NCI-H460 (cell line): ENCODE data around the gene FARSB. TPM values are rescaled to one million over a fixed set of nuclear protein-coding genes. Genes with fewer than 3 reads are reported as not detected.

Experiments
- DNase-seq: peaks from one replicate; pipeline ENCODE4 v3.0.0-alpha.2; 2016; ENCODE audit warnings: low read depth; ENCODE audit errors: extremely low read depth
- total RNA-seq: library from RNA; depleted of rRNA; stranded (reverse); fragments of >200 nt; shearing (Covaris generic); gene quantifications from 2 replicates; pipeline ENCODE4 v1.2.3, GENCODE V29; 2014

FARSB gene
- total RNA-seq, 1 experiment from 2014 or later: 103 TPM

DNA sequence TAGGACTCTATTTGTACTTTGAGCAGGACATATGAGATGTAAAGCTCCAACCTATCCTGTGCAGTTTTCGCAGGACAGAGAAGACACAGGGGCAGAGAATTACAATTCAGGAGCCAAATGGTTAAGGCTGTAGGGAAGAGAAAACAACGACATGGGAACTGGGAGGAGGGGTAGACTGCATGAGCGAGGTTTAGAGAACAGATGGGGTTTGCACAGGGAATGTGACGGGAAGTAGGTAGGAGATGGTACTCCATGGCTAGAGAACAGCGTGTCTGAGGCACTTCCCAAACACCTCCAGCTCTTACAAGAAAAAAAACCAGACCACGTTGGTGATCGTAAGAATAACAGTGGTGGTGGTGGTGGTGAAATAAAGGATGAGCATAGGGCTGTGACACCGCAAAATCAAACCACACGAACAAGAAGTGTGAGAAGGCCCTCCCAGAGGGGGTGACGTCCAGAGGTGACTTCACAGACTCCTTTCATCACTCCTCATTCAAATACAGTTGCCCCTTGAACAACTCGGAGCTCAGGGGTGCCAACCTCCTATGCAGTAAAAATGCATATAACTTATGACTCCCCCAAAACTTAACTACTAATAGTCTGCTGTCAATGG is 92.7 kb downstream of the FARSB start:
- DNase-seq: no peak

DNA sequence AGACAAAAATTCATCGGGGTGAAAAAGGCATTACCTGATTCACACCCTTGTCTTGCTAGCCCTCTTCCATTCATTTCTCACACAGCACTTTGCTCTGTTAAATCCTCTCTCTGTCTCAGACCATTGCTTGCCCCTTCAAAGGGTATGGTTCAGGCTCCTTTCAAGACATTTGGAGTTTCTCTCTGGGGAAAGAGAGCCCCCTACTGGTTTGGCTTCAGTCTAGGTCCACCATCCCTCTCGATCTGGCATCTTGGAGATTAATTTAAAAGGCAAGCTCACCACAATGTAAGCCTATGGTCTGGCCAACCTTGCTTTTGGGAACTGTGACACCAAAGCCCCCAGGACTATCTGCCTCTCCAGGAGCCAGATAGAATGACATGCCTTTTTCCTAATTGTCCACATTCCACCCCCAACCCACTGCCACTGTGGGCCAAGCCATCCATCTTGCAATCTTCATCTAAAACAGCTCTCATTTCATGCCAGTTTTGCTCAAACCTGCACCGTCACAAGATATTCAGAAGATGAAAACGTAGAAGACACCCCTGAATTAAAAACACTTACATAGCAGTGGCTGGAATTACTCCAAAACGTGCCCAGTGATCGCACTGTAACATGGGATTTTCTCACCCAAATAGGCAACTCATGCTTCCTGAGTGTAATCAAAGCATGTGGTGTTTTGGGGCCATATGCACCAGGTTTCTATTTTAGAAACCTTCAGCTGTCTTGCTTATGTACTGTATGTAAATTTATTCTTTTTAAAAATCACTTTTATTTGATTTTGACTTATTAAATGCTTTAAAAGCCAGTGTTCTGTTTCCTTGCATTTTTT is 93.9 kb downstream of the FARSB start:
- DNase-seq: peak; percentile 59

DNA sequence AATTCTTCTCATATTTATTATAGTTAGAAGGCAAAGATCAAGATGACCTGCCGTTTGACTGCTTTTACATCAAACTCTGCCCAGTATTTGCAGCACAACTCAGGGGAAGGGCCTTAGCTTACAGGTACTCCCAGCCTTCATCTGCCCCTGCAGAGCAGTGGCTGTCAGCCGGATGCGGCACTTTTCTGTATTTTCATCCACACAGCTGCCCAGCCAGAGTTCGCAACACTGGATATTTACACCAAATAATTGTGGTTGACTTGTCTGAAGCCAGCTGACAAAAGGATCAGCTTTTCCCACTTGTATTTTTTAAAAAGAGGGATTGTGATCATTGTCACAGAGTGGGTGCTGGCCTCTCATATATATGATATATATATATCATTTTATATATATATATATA is 94.7 kb downstream of the FARSB start:
- no peak for DNase-seq

DNA sequence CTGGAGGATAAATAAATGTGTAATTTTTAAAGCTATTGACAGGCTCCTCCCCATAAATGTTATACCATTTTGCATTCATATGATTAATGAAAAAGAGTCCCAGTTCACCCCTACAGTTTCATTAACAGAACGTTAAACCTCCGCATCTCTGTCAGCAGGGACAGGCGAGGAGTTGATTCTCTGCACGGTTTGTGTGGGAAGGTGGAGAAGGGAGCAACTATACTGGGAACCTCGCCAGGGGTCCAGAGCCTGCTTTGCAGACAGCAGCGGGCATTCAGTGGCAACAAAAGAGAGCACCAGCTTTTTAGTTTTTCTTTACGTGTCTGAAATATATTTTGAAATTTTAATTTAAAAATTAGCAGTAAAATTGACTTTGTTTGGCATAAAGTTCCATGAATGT is 101.4 kb downstream of the FARSB start:
- no peak for DNase-seq

DNA sequence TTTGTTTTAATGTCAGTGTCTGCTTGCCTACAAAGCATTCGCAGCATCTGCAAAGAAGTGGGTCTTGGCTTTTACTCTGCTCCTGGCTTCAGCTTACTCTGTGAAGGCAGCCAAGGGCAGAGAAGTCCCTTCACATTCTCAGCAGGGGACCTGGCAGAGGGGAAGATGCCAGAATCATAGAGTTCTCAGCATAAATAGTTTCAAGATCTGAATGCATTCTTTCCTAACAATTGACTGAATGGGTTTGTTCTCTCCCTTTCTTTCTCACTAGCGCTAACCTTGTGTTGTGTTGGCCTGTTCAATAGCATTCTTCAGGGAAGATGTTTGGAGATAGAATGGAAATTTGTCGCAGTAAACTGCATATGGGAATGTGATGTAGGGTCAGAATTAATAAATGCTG is 106.9 kb downstream of the FARSB start:
- DNase-seq: no peak

DNA sequence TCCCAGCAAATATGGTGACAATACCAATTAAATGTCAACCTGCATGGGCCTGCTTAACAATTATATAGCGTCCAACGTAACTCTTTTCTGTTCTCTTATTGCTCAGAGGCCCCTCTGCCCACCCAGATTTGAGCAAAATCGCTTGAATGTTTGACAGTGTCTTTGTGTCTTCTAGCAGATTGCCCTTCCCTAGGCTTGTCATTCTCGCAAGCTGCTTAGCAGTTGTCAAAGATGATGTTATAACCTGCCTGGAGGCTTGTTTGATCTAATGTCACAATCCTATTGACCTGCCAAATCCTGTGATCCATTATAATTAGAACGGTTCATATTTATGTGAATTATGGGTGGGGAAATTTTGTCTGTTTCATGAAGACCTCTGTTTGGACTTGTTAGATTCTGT is 108.8 kb downstream of the FARSB start:
- DNase-seq: no peak

DNA sequence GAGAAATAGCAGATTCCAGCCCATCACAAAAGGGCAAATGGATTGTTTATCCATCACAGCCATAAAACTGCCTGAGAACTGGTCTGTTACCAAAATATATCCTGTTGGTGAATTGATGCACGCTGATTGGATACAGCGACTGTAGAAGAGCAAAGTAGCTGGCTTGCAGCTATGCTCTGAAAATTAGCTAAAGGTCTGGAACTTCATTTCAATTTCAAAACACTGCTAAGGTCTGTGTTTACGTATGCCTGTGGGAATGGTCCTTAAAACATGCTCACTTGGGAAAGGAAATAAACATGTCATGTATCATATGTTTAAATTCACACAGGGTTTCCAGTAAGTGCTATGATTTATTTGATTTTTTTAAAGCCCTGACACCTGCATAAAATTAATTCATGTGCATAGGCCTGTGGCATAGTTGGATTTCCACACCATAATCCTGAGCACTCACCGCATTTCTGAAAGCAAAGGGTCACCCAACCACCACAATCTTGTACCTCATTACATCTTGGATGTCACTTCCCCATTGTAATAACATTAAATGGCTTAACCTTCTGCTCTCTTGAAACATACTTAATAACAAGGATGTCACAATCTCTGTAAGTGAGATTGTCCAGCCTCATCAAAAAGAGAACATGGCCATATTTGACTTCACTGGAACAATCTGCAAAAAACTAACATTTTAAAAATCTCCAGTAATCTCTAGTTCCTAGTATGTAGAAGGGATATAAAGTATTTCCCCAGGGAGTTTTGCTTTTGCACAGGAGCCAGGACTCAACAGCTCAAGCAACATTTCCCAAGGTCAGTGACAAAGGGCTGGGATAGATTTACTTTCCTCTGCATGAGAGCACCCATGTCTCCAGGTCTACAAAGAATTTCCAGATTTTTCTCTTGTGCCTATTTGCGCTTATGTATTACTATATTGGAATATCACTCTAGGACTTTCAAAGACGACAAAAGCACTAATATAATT is 109.8 kb downstream of the FARSB start:
- DNase-seq: no peak

DNA sequence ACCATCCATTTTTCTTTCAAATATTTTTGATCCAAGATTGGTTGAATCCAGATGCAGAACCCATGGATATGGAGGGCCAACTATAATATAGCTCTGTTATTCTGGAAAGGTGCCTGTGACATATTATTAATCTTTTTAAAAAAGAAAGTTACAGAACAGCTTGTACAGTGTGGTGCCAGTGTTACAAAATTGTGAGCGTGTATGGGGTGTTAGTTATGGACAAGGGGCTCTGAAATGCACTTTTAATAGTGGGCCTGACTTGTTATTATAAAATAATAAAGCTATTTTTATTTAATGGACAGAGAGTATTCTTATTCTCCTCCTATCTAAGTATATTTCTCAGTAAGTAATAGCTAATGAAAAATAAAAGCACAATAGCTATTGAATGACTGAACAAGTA is 111.2 kb downstream of the FARSB start:
- no peak for DNase-seq

DNA sequence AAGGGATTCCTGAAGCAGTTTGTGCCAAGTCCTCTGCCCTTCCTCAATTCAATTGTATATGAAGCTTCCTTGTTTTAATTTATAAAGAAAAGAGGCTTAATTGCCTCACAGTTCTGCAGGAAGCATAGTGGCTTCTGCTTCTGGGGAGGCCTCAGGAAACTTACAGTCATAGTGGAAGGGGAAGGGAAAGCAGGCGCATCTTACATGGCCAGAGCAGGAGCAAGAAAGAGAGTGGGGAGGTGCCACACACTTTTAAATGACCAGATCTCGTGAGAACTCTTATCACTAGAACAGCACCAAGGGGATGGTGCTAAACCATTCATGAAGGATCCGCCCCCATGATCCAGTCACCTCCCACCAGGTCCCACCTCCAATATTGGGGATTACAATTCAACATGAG is 117.4 kb downstream of the FARSB start:
- no peak for DNase-seq

DNA sequence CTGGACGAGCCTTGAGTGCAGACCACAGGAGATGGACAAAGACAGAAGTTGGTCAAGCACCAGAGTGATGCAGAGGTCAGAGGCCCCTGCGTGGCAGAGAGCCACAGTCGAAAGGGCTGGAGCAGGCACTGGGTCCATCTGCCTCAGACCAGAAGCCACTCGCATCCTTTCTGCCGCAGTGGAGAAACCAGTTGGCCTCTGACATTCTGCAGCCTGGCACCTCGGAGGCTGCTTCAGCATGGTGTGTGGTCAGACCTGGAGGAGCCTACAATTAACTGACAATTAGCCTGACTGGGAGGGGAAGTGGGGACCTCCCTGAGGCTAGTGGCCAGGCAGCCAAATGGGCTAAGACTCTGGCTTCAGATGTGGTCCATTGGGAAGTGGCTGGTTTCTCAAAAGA is 120.4 kb downstream of the FARSB start:
- no peak for DNase-seq

DNA sequence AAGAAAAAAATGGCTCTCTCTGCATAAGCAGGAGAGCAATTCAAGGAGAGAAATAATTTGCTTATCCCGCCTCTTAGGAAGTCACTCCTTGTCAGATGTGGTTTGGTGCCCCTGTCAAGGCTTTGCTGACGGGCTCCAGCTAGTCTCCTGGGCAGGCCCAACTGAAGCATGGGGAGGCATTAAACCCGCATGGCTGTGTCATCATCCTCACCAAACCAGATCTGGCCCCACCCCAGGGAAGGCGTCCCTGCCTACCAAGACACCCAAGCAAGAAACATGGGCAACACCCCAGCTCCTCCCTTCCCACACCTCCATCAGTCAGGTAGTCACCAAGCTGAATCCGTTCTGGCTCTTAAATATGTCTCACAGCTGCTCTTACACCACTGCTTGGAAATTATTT is 123.6 kb downstream of the FARSB start:
- no peak for DNase-seq

DNA sequence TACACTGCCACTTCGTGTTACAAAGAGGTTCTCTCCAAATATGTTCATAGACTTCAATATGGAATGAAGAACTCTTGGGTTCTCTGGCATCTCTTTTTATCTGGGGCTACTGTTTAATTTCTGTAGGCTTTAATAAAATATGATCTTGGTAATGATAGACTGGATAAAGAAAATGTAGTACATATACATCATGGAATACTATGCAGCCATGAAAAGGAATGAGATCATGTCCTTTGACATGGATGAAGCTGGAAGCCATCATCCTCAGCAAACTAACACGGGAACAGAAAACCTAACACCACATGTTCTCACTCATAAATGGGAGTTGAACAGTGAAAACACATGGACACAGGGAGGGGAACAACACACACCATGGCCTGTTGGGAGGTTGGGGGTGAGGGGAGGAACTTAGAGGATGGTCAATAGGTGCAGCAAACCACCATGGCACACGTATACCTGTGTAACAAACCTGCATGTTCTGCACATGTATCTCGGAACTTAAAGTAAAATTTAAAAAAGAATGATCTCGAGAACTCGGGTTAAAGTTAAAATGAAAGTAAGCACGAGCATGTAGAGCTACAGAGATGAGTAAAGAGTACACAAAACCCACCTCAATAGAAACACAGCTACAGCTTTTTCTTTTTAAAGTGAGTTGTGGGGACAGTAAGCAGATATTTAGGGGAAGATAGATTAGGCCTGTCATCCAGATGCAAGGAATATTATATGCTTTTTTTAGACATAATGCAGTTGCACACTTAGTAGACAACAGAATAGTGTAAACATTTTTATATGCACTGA is 129.2 kb downstream of the FARSB start:
- DNase-seq: no peak

DNA sequence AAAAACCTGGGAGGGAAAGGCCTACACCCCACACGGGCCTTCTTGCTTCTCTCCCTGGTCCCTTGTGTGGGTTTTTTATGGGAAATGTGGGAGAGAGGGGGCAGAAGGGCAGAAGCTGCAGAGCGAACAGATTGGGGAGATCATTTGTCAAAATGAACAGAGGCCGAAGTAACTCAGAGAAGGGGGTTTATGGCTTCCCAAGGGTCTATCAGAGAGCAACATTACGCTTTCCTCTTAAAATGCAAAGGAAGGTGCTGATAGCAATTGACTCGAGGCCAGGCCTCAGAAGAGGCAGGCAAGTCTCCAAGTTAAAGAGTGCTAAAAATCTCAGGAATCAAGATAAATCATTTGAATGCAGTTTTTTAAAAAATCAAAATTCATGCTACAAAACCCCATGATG is 130.1 kb downstream of the FARSB start:
- no peak for DNase-seq

DNA sequence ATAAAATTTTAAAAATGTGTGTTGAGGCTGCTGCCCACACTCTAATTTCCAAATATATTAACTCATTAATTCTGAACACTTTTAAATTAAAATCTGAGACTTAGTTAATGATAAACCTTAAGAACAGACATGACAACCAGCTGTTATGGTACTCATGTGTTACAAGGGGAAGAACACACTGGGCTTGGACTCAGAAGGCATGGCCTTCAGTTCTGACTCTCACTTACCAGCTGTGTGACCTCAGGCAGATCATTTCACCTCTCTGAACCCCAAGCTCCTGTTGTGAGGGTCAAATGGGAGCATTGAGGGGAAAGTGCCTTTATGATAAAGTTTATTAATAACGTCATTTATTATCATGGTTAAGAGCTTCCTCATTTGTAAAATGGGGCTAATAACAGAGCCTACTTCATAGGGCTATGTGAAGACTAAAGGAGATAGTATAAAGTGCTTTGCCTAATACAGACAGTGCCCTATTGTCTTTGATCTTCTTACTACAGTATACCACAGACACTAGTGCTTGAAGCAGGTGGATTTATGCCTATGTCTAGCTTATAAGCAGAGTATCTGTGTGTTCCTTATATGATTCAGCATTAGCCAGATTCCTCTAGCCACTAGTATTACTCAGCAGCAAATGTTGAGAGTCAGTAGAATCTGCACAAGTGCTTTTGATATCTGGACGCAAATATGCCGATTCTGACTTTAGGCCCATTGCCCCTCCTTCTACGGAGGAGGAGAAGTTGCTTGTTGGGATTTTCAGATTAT is 131.9 kb downstream of the FARSB start:
- no peak for DNase-seq

DNA sequence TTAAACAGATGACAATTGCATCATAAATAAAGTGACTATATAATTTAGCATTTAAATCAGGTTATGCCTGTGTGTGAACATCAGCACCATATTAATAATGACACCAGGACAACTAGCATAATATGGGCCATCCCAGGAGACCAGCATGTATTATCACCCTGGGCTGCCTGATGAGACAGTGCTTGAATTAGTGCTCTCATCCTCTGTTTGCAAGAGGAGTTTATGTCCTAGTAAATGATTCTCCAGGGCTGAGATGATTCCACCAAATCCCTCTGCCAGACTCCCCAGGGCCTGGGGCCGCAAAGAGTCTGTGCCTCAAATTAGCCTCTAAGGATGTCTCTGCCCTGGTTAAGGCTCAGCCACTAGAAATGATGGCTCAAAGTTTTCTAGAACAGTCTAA is 133.8 kb downstream of the FARSB start:
- no peak for DNase-seq

DNA sequence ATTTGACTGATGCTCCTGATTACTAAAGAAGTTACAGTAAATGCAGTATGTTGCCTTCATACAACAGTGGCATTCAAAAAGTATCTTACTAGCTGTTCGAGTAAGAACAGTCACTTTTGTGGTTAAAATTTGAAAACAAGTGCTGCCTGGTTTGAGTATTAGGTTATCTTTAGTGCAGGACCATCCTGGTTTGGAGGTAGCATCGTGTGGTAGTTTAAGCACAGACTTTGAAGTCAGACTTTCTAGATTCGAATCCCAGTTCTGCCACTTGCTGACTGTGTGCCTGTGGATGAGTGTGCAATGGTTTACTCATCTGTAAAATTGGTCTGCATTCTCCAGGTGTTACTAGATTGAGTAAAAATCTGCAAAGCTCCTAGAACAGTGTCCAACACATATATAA is 134.8 kb downstream of the FARSB start:
- DNase-seq: no peak
